GM10847 (cell line): ENCODE measurements around the gene ABCA4.

Experiments used
- POLR2A ChIP-seq: IDR thresholded peaks from 2 replicates; pipeline ENCODE4 v1.6.1; 2011; ENCODE audit not compliant: insufficient read length; ENCODE audit errors: extremely low read depth

Gene ABCA4

DNA sequence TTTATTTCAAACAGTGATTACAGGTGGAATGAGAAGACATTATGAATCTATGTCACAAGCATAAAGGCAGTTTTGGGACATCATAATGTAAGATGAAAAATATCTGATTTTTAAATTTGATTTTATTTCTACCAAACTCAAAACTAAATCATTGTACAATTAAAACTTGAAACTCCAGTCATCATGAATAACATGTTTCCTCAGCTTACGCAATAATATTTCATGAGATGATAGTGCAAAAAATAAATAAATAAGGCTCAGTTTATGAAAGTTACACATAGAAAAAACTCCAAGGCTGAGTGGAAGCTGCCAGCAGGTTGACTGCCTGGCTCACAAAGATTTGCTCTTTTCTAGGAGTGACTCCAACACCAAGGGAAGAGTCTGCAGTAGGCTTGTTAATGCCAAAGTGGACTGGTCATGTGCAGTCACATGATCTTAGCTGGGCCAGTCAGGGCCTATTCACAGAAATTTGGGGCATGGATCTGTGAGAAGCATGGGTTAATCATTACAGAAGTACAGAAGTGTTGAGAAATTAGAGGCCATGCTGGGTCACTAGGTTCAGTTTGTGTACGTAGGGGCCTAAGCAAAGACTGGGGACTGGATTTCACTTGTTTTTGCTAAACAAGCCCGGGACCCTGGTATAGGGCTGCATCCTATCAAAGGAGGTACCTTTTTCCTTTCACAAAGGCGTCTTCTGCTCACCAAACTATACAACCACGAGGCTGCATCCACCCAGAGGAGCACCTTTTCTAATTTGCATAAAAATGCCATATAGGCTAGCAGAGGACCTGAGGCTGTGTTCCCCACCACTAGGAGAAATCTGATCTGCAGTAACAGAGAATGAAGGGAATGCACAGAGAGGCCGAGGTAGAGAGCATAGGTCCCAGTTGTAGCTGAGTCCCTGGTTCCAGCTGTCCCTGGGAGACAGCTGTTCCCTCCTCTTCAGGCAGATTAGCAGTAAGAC lies 4.9 kb upstream of the ABCA4 start:
- TF ChIP-seq POLR2A: no peak

DNA sequence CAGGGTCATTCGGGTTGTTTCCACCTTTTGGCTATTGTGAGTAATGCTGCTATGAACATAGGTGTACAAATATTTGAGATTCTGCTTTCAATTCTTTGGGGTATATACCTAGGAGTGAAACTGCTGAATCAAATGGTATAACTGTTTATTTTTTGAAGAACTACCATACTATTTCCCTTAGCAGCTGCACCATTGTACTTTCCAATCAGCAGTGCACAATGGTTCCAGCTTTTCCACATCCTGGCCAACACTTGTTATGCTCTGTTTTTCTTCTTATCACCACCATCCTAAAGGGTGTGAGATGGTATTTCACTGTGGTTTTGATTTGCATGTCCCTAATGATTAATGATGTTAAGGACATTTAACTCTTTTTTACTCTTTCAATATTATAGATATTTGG lies 3.6 kb upstream of the ABCA4 start:
- no peak for TF ChIP-seq POLR2A

DNA sequence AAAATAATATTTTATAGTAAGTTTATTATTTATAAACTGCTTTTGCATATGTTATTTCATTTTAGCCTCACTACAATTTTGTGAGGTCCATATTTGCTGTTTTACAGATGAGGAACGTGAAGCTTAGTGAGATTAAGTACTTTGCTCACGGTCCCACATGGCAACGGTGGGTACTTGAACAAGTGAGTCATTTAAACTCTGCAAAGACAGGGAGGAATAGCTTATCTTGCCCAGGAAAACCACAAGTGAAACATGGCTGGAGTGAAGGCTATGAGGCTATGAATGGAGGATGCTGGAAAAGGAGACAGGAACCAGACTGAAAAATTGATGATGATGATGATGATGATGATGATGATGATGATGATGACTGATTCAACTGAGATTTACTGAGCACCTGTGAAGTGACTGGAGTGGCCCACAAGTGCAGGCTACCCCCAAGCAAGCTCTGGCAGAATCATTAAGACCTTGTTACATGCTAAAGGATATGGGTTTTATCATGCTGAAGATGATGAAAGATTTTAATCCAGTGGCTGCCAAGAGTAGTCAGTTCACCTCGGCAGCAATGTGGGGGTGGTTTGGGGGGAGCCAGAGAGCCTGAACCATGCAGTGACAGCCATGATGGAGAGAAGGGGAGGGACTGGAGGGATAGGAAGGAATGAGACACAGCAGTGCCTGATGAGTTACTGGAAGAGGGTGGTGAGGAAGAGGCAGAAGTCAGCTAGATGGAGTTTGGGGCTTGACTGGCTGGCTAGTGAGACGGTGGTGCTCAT lies 1.4 kb upstream of the ABCA4 start:
- no peak for TF ChIP-seq POLR2A

DNA sequence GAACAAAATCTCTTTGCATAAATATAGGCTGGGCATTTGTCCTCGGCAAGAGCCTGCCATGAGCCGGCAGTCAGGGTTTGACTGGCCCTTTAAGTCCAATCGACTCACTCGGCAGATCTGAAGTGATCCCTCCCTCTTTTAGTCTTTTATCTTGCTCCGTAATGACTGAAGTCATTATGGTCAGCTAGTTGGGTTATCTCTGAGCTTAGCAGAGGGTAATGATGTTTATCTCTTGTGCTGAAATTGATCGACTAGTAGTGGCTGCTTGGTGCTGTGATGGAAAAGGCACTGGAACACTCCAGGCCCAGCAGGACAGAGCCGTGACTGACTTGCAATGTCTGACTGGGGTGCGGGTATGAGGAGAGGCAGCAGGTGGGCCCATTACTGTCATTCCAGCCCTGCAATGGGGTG lies 468 bp upstream of the ABCA4 start:
- TF ChIP-seq POLR2A: no peak

DNA sequence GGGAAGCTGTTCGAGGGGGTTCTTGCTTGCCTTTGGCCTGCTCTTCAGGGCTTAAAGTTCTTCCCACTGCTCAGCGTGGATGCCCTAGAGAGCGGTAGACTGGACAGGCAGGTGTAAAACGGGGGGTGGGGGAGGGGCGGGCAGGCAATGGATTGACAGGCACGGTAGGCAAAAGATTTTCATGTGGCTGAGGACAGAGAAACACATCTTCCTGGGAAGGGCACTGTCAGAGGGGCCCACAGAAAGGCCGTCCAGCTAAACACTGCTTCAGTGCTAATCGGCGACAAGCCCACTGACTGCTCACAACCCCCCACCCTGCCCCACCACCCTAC lies 412 bp downstream of the ABCA4 start:
- TF ChIP-seq POLR2A: no peak

DNA sequence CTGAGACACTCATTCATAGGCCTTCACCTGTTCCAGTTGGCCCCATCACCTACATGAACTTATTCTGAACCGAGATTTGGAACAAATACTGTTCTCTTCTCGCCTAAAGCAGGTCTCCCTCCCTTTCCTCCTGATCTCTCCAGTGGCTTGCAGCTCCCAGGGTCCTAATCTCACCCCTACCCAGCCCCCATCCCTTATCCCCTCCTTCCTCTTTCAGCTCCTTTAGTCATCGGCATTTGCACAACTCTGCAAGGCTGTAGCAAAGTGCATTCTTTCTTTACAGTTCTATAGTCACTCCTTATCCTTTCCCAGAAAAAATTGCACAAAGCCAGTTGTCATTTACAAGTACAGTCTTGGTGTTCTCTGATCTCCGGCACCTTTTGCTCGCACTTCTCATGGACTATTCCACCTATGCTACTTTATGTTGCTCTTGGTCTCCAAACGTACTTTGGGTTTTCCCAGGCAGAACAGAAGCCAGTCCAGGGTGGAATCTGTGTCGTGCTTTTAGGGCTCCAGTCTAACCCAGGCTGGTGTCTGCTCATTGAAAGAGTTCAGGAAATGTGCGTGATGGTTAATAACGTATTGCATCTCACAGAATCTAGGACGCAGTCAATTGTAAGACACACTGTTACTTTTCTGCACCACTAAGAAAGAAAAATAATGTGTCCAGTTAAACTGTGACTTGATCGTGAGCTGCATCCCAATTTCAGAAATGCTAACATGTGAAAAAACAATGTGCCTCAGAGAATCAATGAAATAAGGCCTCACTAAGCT lies 965 bp downstream of the ABCA4 start:
- no peak for TF ChIP-seq POLR2A

DNA sequence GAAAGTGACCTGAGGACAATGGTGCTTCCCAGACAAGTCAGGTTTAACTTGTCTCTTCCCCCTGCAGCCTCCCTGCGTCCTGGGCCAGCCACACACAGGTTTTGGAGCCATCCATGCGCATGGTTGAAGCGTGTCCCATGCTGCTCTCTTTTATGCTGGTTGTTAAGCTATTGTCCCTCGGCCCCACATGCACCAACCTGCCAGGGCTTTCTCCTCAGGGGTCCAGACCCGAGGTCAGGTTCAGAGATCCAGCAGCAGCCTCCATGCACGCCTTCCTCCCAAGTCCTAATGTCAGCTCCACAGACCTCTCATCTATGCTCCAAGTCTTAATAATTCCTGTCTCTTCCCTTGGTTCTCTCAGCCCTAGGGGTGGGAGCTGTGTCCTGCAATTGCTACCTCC lies 1.6 kb downstream of the ABCA4 start:
- no peak for TF ChIP-seq POLR2A

DNA sequence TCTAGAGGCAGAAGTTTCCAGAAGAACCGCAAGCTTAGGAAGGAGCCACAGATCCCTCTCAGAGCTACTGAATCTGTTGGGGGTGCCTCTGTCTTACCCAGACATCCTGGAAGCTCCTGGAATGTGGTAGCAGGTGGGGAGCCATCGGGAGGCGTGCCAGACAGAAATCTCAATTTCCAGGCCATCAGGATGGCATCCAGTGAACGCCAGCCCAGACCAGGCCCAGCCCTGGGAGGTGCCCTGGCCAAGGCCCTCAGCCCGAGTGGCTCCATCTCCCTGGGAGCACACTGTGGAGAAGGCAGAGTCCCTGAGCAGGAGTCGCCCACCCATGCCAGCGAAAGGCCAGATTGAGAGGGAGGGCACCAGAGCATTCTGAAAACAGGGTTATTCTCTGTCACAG lies 2.5 kb downstream of the ABCA4 start:
- TF ChIP-seq POLR2A: no peak

DNA sequence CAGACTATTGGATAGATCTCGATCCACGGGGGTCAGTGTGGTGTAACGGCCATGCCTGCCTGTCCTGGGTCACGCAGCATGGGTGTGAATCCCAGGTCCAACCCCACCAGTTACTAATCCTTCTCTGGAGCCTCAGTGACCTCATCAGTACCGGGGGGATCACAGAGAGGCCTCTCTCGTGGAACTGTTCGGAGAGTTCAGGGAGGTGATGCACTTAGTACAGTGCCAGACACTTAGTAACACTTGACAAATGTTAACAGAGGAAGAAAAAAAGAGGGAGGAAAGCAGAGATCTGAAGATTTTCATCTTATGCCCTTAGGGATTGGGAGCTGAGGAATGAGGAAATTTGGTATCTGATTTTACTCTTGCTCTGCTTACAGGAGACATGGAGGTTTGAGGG lies 2.9 kb downstream of the ABCA4 start:
- TF ChIP-seq POLR2A: no peak

DNA sequence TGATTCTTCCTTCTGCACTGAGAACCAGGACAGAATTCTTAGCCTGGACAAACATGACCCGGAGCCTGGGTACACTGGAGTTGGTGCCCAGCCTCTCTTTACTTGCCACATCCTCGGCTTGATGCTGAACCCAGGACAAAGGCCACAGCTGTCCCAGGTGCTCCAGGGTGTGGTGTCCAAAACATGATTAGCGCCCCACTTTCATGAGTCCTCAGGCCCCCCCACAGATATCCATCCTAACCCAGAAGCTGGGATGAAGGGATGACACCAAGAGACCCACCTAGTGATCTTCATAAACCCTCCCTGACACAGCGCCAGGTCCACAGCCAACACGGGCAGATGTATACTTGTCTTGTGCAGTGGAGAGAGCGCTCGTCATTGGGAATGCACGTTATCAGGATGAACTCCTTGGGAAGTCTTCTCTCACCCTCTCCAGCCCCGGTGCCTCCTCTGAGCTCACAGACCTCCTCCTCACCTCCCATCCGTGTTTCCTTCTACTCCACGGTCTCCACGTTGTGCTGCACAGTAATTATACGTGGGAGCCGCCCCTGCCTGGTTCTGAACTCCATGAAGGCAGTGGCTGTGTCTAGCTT lies 3.6 kb downstream of the ABCA4 start:
- TF ChIP-seq POLR2A: no peak

DNA sequence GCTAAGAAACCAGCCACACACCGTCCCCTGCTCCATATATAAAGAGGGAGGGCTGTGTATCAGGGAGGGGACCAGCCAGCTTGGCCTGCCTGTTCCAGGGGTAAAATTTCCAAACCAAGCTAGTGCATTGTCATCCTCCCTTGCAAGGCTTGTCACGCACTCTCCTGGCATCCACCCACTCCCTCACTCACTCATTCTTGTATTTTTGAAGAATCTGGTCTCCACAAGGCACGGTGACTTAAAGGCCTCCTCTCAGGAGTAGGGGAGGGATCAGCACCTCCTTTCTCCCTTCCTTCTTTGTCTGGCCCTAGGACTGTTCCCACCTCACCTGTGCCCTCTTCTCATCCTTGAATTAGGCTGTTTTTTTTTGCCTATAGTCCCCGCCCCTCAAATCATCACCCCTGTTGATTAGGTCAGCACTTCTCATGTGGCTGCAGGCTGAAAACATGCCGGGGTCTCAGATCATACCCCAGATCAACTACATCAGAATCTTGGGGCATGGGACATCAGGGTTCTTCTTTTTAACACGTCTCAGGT lies 5.0 kb downstream of the ABCA4 start:
- TF ChIP-seq POLR2A: no peak

DNA sequence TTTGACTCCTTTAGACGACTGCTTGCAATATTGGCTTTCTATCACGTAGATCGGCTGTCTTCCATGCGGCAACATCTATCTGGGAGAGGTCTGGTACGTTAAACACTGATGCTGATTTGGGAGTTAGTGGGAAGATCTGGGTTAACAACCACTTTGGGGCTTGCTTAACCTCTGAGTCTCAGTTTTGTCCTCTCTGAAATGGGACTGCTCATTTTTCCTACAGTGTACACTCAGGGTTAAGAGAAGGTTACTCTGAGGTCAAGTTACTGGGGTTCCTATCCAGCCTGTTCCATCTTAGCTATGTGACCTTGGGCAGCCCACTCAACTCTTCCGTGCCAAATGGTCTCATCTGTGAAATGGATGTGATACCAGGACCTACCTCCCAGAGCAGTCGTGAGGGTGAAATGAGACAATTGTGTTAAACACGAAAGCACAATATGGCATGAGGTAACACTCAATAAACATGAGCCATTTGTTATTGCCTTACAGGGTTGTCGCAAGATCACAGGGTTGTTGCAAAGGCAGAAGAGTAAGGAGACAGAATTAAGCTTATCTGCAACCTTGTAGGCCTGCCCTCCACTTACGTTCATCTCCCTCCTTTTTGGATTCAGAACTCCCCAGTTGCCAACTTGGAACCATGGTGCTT lies 5.6 kb downstream of the ABCA4 start:
- no peak for TF ChIP-seq POLR2A

DNA sequence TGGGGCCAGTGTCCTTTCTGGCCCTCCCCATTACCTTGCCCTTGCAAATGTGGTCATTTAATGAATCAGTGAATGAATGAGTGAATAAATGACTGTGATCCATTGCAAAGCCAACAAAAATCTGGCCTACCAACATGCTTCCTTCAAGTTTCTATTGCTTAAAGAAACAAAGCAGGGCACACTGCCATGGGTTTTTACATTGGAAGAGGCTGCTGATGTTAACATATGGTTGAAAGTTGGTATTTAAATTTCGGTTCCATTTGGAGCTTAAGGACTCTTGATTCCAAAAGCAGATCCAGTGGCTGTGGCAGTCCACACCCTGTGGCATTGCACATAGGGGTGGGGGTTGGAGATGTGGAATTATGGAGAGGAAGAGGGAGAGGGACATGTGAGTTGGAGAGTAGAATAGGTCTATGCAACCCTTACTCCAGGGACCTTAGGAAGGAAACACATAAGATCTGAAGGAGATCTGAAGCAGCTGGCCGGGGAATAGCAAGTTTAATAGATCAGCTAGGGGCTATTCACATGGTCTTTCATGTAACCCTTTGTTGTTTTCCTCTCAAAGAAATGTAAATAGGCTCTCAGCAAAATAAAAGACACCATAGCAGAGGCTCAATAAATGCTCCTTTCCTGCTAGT lies 7.2 kb downstream of the ABCA4 start:
- no peak for TF ChIP-seq POLR2A

DNA sequence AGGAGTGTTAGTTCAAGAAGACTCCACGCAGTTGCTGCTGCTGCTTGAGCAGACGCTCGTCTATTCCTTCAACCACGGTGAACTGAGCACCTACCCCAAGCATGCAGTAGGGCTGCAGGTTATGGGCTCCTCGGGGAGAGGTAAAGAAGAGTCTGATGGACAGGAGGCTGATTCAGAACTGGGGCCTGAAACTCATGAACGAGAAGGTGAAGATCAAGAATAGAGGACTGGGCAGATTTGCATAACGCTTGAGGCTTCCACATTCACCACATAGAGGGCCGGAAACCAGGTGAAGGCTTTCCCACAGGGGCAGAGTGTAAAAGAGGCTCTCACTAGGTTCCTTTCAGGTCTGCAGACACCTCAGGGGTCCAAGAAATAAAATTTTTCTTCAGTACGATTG lies 9.1 kb downstream of the ABCA4 start:
- TF ChIP-seq POLR2A: no peak
